NCI-H82 treated with DMSO at 0.1 percent for 48 hours (cell line): ENCODE data around the gene SPTLC3.

Experiments
- DNase-seq: peaks from one replicate; lab custom pipeline; 2025; ENCODE audit not compliant: unreplicated experiment; lab: John Stamatoyannopoulos, UW

Gene SPTLC3

GRCh38 chr20:13028673-13029072 is 19.9 kb downstream of the SPTLC3 start:
- DNase-seq: no peak

DNA sequence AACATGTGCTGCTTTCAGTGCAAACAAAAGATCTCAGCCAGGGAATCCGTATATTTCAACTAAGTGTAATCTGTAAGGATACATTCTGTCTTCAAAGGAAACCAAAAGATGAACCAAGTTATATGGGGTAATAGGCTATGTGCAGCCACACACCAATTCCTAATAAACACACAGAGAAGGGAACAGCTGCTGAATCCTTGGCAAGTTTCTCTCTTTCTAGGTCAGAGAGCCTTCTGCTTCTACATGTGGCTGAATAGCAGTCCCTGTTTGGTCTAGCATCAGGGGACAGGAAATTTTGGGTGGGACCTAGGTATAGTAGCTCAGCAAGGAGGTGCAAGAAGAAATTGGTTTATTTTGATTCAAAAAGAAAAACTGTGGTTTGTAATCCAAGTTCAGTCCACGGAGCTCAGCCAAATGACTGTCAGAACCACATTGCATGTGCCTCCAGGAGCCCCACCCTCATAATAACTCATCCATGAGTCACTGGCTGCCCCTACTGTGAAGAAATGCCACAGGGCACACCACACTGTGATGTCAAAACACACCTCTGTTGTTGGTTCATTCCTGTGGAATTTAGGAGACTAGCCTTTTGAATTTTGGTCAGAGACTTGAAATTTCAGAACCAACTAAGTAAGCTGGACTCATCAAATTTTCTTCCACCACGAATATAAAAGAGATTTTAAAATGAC is 21.1 kb downstream of the SPTLC3 start:
- DNase-seq: no peak

DNA sequence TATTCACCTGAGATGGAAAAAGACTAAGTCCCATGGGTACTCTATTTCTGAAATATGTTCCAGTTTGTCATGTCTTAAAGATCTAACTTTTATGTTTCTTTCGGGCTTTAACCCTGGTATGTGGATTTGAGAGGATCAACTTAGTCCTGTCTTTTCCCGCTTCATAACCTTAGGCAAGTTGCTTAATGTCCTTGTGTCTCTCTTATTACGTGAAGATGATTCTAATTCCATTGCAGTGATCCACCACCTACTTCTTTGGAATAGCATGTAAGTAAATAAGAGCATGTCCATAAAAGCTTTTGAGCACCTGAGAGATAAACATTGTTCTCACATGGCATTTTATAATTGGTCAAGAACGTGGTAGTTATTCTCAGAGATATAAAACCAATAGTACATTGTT is 23.0 kb downstream of the SPTLC3 start:
- DNase-seq: no peak

GRCh38 chr20:13034115-13034514 is 25.3 kb downstream of the SPTLC3 start:
- no peak for DNase-seq

DNA sequence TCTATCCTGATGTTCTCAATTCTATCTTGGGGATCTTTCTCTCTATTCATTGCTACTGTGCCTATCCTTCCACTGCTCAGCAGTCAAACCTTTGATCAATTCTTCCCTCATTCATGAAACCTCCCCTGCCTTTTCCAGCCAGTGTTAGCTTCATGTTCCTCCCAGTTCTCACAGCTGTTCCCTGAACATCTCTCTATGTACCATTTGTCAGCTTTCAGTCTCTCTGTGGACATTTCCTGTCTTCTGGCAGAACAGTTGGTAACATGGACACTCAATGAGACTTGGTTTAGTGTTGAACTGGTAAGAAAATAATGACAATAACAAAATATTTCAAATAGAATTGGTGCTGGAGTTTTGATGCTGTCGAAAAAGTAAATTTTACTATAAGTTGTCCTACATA is 26.2 kb downstream of the SPTLC3 start:
- no peak for DNase-seq

DNA sequence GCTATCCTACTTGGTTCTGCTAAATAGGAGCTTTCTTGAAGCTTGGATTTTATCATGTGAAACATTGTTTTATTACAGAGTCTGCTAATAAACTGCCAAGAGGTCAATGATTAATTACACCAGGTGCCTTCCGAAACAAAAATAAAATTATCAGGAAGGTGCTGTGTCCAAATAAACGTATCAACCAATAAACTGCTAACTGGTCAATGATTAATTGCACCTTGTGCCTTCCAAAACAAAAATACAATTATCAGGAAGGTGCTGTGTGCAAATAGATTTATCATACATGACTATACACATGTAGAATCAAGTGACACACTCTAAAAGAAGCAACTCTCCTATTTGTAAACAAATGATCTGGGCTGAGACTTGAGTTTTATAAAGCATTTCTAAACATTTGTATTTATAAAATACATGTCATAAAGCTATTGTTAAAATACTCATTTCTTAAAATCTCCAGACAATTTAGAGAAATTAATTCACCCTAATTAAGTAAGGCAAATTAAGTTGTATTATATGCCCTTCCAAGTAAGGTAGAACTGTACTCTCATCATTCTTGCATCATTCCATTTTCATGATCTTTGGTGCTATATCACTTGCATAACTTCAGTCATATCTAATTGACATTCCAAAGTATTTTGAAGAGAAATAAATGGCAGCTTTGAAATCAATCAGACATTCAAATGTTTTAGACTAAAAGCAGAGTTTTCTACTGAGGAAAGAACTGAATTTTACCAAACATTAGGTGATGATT is 26.8 kb downstream of the SPTLC3 start:
- no peak for DNase-seq

DNA sequence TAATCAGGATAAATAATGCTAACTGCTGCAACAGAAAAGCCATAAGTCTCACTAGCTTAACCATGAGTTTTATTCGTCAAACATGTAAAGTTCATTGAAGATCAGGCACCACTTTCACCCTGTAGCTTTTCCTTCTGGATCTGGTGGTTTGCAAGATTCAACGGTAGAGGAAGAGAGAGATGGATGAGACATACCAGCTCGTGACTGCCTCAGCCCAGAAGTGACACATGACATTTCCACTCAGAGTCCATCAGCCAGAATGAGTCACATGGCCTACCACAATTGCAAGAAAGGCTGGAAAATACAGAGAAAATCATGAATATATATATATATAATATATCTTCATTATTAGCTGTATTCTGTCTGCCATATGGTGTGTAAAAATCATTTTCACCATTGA is 29.0 kb downstream of the SPTLC3 start:
- DNase-seq: no peak

- DNase-seq: peak; percentile 73
Observed at GRCh38 chr20:13041574-13042457, 33.0 kb downstream of the SPTLC3 start.

GRCh38 chr20:13042458-13042794 is 33.7 kb downstream of the SPTLC3 start:
- DNase-seq: no peak

DNA sequence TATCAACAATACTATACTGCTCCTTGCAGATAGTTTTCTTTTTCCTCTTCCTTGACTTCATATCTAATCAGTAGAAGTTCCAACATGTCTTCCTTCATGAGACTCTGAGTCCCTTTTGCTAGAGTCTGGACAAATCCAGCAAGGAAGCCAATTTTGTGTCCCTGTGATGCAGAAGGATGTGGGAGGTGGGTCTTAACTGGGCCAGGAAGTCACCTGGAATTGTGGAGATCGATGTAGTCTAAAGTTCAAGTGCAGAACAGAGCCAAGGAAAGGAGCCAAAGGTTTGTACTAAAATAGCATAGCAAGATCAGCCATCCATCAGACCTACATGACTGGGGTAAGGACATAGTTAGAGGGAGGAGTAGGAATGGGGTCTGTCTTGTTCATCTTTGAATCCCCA is 37.6 kb downstream of the SPTLC3 start:
- no peak for DNase-seq

- DNase-seq: no peak
Observed at GRCh38 chr20:13054011-13054410, 45.2 kb downstream of the SPTLC3 start.

GRCh38 chr20:13058666-13059389 is 50.1 kb downstream of the SPTLC3 start:
- no peak for DNase-seq

GRCh38 chr20:13059398-13060136 is 50.8 kb downstream of the SPTLC3 start:
- no peak for DNase-seq

DNA sequence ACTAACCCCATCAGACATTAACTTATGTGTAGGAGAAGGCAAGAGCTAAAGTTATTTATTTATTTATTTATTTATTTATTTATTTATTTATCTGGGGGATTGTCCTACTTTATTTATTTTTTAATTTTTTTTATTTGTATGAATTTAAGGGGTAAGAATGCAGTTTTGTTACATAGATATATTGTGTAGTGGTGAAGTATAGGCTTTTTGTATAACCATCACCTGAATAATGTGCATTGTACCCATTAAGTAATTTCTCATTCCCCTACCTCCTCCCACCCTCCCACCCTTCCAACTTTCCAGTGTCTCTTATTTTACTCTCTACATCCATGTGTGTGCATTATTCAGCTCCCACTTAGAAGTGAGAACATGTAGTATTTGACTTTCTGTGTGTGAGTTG is 51.6 kb downstream of the SPTLC3 start:
- DNase-seq: no peak

DNA sequence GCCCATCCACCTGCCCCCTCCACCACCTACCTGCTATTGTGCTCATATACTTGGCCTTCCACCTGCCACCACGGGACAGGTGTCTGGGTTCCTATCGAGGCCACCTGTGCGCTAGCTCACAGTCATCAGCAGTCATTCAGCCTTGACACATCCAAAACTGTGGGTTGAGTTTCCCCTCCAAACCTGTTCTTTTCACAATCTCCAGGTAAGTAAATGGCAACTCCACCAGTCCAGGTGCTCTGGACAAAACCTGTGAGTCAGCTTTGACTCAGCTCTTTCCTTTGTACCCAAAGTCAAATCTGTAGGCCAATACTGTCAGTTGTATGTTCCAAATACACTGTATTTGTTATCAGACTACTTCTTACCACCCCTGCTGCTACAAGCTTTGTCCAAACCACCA is 52.6 kb downstream of the SPTLC3 start:
- DNase-seq: no peak

DNA sequence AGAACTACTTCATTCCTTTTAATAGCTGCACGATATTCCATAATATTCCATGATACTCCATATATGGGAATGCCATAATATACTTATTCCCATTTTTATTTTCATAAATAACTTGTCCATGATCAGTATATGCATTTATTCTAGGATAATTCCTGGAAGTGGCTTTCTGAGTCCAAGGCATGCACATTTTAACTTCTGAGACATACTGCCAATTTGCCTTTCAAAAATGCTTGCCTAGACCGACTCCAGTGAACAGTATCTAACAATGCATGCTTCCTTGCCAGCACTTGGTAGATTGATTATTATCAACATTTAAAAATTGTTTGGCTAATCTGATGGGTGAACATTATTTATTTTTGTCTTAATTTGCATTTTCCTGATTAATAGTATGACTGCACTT is 54.0 kb downstream of the SPTLC3 start:
- no peak for DNase-seq

GRCh38 chr20:13068336-13068735 is 59.6 kb downstream of the SPTLC3 start:
- DNase-seq: no peak

GRCh38 chr20:13081877-13082276 is 73.1 kb downstream of the SPTLC3 start:
- no peak for DNase-seq

- DNase-seq: no peak
Observed at GRCh38 chr20:13082378-13082777, 73.6 kb downstream of the SPTLC3 start.

- no peak for DNase-seq
Observed at GRCh38 chr20:13085275-13085674, 76.5 kb downstream of the SPTLC3 start.
